BJ (cell line): ENCODE results near the gene ZDHHC4. TPM values are rescaled to one million over a fixed set of nuclear protein-coding genes. Genes with fewer than 3 reads are reported as not detected.

ENCODE experiments used
- CTCF ChIA-PET: fragments of 350-600 bp; formaldehyde crosslinking; extraction: SDS; loops from one replicate; lab custom pipeline; 2021; ENCODE audit warnings: antibody characterized with exemption, inconsistent platforms; lab: Yijun Ruan, JAX
- POLR2A ChIA-PET: fragments of 300-600 bp; sonication (Branson Sonifier 250); formaldehyde crosslinking; extraction: SDS; loops from one replicate; lab custom pipeline; 2021; ENCODE audit warnings: antibody characterized with exemption; lab: Charles Lee
- DNase-seq: peaks from one replicate; pipeline ENCODE4 v3.0.0-alpha.2; 2011; ENCODE audit warnings: low read depth
- H3K27me3 ChIP-seq: 2 replicates; pipeline ENCODE4 v1.6.0; 2011; ENCODE audit warnings: low read length; ENCODE audit not compliant: control insufficient read depth, insufficient read depth
- H3K36me3 ChIP-seq: 2 replicates; pipeline ENCODE4 v1.5.1; 2011; ENCODE audit warnings: low read length; ENCODE audit not compliant: control insufficient read depth, insufficient read depth
- H3K4me3 ChIP-seq: 2 replicates; pipeline ENCODE4 v1.5.1; 2011; ENCODE audit warnings: low read depth, mild to moderate bottlenecking, control low read depth, low read length
- CTCF ChIP-seq: IDR thresholded peaks from 2 replicates; pipeline ENCODE4 v1.5.1; 2011; ENCODE audit warnings: low read depth, mild to moderate bottlenecking, control low read depth, inconsistent platforms, low read length, moderate library complexity; ENCODE audit not compliant: insufficient read depth
- polyA plus RNA-seq: library from polyadenylated mRNA; depleted of rRNA; stranded (reverse); fragments of >200 nt; gene quantifications from 2 replicates; pipeline ENCODE4 v1.2.3, GENCODE V29; 2011

Gene ZDHHC4
- polyA plus RNA-seq, 1 experiment, result 116 TPM

- Histone ChIP-seq H3K36me3 (no peaks in the 10 kb centered on the region), H3K4me3 (no peak overlapping the region), H3K27me3 (0 out of 2 replicates have a peak, but pooled peaks cover 1% of the 10 kb centered on the region)
- DNase-seq, result no peak
- POLR2A ChIA-PET, result no interaction called here
- CTCF ChIA-PET, result no interaction called here
- TF ChIP-seq CTCF, result no peak
Measured at GRCh38 chr7:6562106-6562505, 15.1 kb upstream of the ZDHHC4 start.

- H3K4me3 ChIP-seq, result no peak overlapping the region
- no peaks in the 10 kb centered on the region for H3K36me3 ChIP-seq
- ChIA-PET CTCF (no interaction called here), POLR2A (no interaction called here)
- H3K27me3 ChIP-seq, result 0 out of 2 replicates have a peak, but pooled peaks cover 1% of the 10 kb centered on the region
- no peak for TF ChIP-seq CTCF
- DNase-seq, result no peak
Measured at GRCh38 chr7:6563936-6564770, 13.1 kb upstream of the ZDHHC4 start.

- Histone ChIP-seq H3K27me3 (no peaks in the 10 kb centered on the region), H3K4me3 (no peak overlapping the region), H3K36me3 (no peaks in the 10 kb centered on the region)
- TF ChIP-seq CTCF, result no peak
- CTCF ChIA-PET, result no interaction called here
- no peak for DNase-seq
- POLR2A ChIA-PET, result no interaction called here
Measured at GRCh38 chr7:6565655-6566054, 11.6 kb upstream of the ZDHHC4 start.

GRCh38 chr7:6567886-6568285, 9.4 kb upstream of the ZDHHC4 start:
- CTCF ChIA-PET, result interaction anchor here (1.1 to 1.3 kb wide), 2 partner anchors 9 to 52 kb away, joined by 3 read pairs; no protein-coding TSS in a partner anchor
- no peak for DNase-seq
- Histone ChIP-seq H3K36me3 (no peaks in the 10 kb centered on the region), H3K27me3 (no peaks in the 10 kb centered on the region), H3K4me3 (no peak overlapping the region)
- no peak for TF ChIP-seq CTCF
- POLR2A ChIA-PET, result no interaction called here

- no peak for DNase-seq
Measured at GRCh38 chr7:6571160-6571779, 6.0 kb upstream of the ZDHHC4 start.

More at GRCh38 chr7:6571160-6571779, 6.0 kb upstream of the ZDHHC4 start:
- Histone ChIP-seq H3K36me3 (no peaks in the 10 kb centered on the region), H3K27me3 (no peaks in the 10 kb centered on the region), H3K4me3 (no peak overlapping the region)
- ChIA-PET CTCF (no interaction called here), POLR2A (no interaction called here)
- no peak for TF ChIP-seq CTCF
